Activated CD4-positive, alpha-beta T cell treated with anti-CD3 and anti-CD28 coated beads, Interleukin-2, amount 10 ng/mL, durations not matched to agents 24 days and 14 days (primary cell): ENCODE measurements around the gene PRR29. TPM values are rescaled to one million over a fixed set of nuclear protein-coding genes. Genes with fewer than 3 reads are reported as not detected.

Experiments
- DNase-seq: peaks from one replicate; pipeline ENCODE4 v3.0.0; 2022
- H3K27ac Mint-ChIP-seq: one replicate; pipeline ENCODE4 v1.8.0; 2022; ENCODE audit warnings: mild to moderate bottlenecking, mixed read lengths
- H3K27me3 Mint-ChIP-seq: one replicate; pipeline ENCODE4 v1.8.0; 2022; ENCODE audit warnings: mixed read lengths
- H3K36me3 Mint-ChIP-seq: one replicate; pipeline ENCODE4 v1.8.0; 2022; ENCODE audit warnings: low read depth, mild to moderate bottlenecking, mixed read lengths
- H3K4me1 Mint-ChIP-seq: one replicate; pipeline ENCODE4 v1.8.0; 2021; ENCODE audit warnings: mixed read lengths
- H3K4me3 Mint-ChIP-seq: one replicate; pipeline ENCODE4 v1.8.0; 2022; ENCODE audit warnings: mild to moderate bottlenecking, moderate library complexity, mixed read lengths
- H3K9me3 Mint-ChIP-seq: one replicate; pipeline ENCODE4 v1.8.0; 2021; ENCODE audit warnings: mixed read lengths
- intact Hi-C: fragments of 100-400 bp; cut with micrococcal nuclease; formaldehyde crosslinking; loops from one replicate; pipeline ENCODE4 v1.15.1; 2023
- total RNA-seq: library from RNA; stranded (reverse); gene quantifications from 2 replicates; pipeline ENCODE4 v1.2.3, GENCODE V29; 2022

Gene PRR29
- total RNA-seq, 1 donor from 2014 or later = 0.12 TPM

DNA sequence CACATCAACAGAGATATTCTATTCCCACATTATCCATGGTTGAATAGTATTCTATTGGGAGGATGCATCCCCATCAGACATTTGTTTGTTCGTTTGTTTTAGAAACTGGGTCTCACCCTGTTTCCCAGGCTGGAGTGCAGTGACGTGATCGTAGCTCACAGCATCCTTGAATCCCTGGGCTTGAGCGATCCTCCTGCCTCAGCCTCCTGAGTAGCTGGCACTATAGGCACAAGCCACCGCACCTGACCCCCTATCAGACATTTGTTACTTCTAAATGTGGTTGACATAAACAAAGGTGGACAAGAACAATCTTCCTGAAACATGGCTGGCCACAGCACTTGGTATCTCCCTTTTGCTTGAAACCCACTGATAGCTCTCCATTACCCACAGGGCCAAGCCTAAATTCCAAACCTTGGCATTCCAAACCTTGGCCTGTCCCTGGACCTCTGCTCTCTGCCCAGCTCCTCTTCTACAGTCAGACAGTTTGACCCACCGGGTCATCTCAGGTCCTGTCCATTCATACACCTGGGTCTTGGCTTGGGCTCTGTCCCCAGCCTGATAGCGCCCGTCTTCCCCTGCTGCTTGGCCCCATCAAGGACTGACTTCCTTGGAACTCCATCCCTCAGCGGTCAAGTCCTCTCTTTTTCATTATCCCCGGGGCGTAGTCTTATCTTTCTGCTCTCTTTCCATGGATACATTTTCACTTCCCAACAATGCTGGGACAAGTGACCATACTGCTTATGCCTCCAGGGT is 1.5 kb upstream of the PRR29 start:
- peaks cover 21% of the 10 kb centered on the region for H3K27me3 Mint-ChIP-seq
- intact Hi-C loops = no loop called here
- no peak overlapping the region for H3K27ac Mint-ChIP-seq
- peaks cover 5% of the 10 kb centered on the region for H3K36me3 Mint-ChIP-seq
- no peaks in the 10 kb centered on the region for H3K9me3 Mint-ChIP-seq
- no peak overlapping the region for H3K4me3 Mint-ChIP-seq
- peaks cover 41% of the 10 kb centered on the region for H3K4me1 Mint-ChIP-seq
- DNase-seq = no peak

DNA sequence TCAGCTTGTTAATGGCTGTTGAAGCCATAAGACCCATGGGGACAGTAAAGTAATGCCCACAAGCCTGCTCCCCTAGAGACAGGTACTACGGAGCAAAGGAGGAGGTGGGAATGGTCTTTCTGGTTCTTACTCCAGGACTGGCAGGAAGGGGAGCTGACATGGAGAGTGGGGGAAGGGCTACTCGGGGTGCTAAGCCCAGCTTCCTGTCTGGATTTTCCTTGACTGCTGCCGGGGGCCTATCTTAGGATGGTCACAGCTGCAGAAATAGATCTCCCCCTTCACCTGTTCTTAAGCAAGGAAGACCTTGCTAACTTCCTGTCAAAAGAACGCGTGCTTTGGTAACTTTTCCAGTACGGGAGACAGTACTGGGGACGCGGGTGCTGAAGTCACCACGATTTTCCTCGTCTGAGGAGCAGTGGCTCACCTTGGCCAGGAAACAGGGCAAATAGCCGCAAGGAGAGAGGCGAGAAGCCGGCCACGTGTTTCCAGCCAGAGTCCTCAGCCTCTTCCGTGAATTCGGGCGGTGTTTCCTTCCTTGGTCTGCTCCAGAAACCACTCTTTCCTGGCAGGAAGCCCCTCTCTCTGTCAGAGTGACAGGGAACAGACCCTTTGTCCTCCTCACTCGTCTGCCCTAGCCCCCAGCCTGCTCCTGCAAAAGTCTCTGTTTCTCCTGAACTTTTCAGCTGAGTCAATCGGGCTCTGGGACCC is 656 bp upstream of the PRR29 start:
- Mint-ChIP-seq H3K27ac (no peak overlapping the region), H3K36me3 (peaks cover 10% of the 10 kb centered on the region), H3K4me1 (peaks cover 35% of the 10 kb centered on the region), H3K4me3 (peak overlapping the region; percentile 93), H3K9me3 (no peaks in the 10 kb centered on the region), H3K27me3 (peaks cover 15% of the 10 kb centered on the region)
- intact Hi-C loops = no loop called here
- DNase-seq = no peak

DNA sequence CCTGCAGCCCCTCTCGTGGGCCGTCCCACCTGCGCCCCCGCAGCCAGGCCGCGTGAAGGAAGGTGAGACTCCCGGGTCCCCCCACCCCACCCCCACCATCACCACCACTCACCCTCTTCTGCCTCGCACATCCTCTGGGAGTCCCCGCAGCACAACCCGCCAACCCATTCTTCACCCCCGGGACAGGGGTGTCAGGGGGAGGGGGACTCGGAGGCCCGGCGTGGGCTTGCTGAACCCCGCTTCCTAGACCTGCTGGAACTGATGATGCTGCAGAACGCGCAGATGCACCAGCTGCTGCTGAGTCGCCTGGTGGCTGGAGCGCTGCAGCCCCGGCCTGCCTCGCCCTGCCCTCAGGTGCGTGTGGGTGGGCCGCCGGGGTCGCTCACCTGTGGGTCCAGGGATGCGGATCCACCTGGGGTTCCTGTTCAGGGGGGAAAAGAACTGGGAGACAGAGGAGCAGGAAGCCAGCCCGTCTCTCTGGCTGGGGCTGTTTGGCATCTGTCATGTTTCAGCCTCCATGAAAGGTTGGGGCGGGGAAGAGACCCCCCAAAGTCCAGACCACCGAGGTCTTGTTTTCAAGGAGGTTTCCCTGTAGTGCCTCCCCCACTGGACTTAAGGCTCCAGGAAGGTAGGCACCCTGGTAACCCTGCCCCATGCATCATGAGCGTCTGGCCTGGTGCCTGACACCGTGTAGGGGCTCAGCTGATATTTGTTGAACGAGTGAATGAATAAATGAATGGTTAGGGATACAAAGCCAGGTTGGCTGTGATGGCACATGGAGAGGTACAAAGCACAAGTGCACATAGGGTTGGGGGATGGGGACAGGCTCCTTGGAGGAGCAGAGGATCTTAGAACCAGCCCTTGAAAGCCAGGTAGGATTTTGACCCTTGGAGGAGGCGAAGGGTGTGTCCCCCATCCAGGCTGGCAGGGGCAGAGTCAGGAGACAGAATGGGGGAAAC is 849 bp downstream of the PRR29 start:
- peaks cover 11% of the 10 kb centered on the region for H3K27me3 Mint-ChIP-seq
- peaks cover 25% of the 10 kb centered on the region for H3K4me1 Mint-ChIP-seq
- intact Hi-C loops = no loop called here
- peaks cover 17% of the 10 kb centered on the region for H3K36me3 Mint-ChIP-seq
- peak overlapping the region; percentile 93 for H3K4me3 Mint-ChIP-seq
- H3K9me3 Mint-ChIP-seq = no peaks in the 10 kb centered on the region
- DNase-seq = peak; percentile 76
- H3K27ac Mint-ChIP-seq = peak overlapping the region; percentile 56

DNA sequence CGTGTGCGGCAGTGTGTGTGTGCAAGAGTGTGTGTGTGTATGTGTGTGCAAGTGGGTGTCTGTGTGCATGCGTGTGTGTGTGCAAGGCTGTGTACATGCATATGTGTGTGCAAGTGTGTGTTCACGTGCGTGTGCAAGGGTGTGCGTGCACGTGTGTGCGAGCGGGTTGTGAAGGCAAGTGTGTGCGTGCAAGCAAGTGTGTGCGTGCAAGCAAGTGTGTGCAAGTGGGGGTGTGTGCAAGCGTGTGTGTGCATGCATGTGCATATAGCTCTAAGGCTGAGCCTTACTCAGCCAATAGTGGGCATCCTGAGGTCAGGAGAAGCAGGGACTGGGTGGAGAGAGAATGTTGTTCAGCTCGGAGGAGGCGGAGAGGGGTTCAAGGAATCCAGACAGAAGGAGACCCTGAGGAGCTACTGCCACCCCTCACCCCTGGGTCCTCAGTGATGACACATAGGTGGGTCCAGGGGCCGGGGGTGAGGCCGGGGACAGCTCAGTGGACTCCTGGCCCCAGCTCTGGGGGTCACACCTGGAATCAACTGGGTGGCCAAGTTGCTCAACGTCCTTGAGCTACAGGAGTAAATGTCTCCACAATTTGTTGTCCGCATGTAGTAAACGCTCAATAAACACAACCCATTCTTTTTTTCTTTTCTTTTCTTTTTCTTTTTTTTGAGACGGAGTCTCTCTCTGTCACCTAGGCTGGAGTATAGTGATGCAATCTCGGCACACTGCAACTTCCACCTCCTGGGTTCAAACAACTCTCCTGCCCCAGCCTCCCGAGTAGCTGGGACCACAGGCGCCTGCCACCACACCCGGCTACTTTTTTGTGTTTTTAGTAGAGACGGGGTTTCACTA is 1.8 kb downstream of the PRR29 start:
- Mint-ChIP-seq H3K27me3 (peaks cover 9% of the 10 kb centered on the region), H3K9me3 (no peaks in the 10 kb centered on the region), H3K27ac (no peak overlapping the region), H3K4me3 (peak overlapping the region; percentile 93), H3K36me3 (peaks cover 22% of the 10 kb centered on the region), H3K4me1 (peaks cover 23% of the 10 kb centered on the region)
- intact Hi-C loops = no loop called here
- no peak for DNase-seq

DNA sequence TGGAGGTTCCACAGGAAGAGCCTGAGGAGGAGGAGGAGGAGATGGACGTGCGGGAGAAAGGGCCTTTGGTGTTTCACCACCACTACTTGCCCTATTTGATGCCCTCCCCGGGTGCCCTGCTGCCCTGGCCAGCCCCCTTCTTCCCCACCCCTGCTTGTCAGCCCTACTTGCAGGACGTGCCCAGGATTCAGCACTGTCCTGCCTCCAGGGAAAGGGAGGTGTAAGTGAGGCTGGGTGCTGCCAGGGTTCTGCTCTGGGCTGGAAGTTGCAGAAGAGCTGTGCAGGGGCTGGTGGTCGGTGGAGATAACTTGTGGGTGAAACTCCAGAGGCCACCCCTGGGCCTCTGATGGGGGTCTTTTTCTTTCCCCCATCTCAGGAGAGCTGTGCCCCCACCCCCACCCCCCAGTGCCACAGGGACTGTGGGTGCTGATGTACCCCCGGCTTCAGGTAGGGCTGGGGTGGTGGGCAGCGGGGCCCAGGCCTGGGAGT is 3.0 kb downstream of the PRR29 start:
- Mint-ChIP-seq H3K4me1 (peaks cover 17% of the 10 kb centered on the region), H3K27ac (no peak overlapping the region), H3K4me3 (no peak overlapping the region), H3K27me3 (peaks cover 4% of the 10 kb centered on the region), H3K9me3 (no peaks in the 10 kb centered on the region), H3K36me3 (peaks cover 30% of the 10 kb centered on the region)
- DNase-seq = no peak
- intact Hi-C loops = no loop called here

DNA sequence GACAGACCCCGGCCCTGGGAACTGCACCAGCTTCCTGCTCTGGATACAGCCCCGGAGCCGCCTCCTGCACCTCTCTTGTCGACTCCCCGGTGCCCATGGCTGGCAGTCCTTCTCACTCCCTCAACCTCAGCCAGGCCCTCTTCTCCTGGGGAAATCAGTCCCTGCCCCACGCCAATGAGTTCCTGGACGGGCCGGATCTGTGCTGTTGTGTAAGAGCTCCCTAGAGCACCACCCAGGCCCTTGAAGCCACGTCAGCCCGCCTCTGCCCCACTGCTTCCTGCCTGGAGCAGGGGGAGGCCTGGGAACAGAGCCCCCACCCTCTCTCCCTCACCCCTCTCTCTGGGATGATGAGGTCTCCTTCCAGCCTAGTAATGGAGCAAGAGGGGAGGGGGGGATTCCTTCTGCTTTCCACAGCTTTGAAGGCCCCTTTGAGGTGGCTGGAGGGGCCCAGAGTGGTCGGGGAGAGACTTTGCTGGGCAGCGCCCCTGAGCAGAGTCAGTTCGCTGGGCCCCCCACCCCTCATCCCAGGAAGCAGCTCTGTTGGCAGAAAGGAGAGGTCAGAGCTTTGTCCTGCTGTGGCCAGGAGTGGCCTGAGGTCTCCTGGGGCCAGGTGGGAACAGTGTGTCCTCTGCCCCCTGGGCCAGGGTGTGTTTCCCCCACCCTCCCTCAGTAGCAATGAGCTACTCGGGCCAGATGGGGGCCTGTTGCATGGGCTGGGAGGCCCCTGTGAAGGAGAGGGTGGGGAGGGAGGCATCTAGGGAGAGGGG is 3.8 kb downstream of the PRR29 start:
- H3K9me3 Mint-ChIP-seq = no peaks in the 10 kb centered on the region
- intact Hi-C loops = no loop called here
- no peaks in the 10 kb centered on the region for H3K27me3 Mint-ChIP-seq
- peaks cover 30% of the 10 kb centered on the region for H3K36me3 Mint-ChIP-seq
- no peak for DNase-seq
- H3K27ac Mint-ChIP-seq = no peak overlapping the region
- no peak overlapping the region for H3K4me3 Mint-ChIP-seq
- H3K4me1 Mint-ChIP-seq = peaks cover 17% of the 10 kb centered on the region

DNA sequence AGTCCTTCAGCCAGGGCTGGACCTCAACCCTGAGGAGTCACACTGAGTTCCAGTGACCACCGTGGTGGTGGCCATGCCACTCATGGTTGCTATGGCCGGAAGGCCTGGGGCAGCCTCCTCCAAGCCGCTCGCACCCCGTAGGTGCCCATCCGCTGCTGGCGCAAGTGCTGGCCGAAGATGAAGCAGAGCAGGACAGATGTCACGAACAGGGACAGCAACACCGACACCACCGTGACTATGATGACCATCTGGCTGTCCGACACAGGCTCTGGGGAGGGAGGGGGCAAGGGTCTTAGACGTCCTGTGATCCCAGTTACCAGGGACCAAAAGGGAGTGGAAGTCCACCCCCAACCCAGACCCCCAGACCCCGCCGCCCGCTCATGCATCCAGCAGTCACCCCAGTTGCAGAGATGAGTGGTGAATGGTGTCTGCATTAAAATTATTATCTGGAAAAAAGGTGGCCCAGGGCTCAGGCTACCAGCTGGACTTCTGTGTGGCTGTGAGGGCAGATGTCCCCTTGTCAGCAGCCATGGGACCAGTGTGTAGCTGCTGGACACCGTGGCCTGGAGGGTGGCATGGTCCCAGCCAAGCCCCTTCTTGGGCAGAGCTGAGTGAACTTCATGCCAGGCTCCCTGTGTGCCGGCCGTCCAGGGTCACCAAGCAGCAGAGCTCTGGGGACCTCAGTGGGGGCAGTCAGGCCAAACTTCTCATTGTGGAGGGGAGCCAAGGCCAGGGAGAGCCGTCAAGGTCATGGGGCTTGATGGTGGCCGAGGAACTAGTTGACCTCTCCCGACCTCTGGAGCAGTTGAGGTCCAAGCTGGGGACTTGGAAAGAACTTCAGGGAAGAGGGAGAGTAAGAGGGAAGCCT is 4.7 kb downstream of the PRR29 start:
- Mint-ChIP-seq H3K27me3 (no peaks in the 10 kb centered on the region), H3K9me3 (no peaks in the 10 kb centered on the region), H3K4me3 (no peak overlapping the region), H3K36me3 (peaks cover 30% of the 10 kb centered on the region), H3K27ac (no peak overlapping the region), H3K4me1 (peaks cover 14% of the 10 kb centered on the region)
- DNase-seq = no peak
- intact Hi-C loops = no loop called here

DNA sequence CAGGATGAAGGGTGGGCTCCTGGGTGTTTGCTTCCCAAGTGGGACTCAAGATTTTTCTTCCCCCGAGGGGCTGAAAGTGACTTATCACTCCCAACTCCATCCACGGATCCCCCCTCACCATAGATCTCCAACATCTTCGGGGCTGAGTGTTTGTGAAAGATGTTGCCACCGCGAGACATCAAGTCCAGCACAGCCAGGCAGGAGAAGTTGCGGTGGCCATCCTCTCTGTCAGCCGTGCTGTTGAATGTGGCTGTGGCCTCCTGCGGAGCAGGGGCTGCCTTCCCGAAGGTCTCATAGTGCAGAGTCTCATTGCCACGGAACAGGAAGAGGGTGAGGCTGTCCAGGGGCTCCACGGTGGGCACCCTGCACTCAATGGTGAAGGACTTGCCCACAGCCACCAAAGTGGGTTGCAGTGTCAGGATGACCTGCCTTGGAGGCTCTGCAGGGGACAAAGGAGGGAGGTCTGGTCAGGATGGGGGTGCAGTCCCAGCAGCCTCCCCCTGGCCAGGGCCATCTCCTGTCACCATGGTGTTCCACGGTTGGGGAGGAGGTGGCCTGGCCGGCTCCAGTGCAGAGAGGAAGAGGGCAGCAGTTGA is 5.5 kb downstream of the PRR29 start:
- no peak for DNase-seq

DNA sequence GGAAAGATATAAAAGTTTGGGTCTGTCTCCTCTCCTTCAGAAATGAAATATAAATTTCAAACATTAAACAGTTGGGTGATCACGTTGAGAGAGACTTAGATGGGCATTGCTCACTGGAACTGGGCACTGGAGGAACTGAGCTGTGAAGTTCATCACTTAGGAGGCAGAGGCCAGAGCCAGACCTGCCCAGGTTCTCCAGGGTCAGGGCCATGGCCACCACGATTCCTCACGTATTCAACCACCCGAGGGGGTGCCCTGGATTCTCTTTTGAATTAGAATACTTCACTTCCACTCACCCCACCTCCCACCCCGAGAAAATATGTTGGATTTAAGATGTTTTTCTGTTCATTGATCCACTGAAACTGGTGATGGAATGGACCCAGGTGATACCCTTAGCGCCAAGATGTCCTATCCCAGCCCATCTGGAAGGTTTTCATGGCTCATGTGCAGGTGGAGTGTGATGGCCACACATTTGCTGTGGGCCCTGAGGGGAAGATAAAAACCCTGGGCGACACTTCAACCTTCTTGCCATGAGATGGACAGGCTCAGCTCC is 6.1 kb downstream of the PRR29 start:
- no peak for DNase-seq
- no peak overlapping the region for H3K27ac Mint-ChIP-seq

More for the DNA sequence above, 5.5 kb downstream of the PRR29 start:
- Mint-ChIP-seq H3K36me3 (peaks cover 30% of the 10 kb centered on the region), H3K4me3 (no peak overlapping the region), H3K9me3 (no peaks in the 10 kb centered on the region), H3K4me1 (peaks cover 14% of the 10 kb centered on the region), H3K27ac (no peak overlapping the region), H3K27me3 (no peaks in the 10 kb centered on the region)
- intact Hi-C loops = no loop called here

DNA sequence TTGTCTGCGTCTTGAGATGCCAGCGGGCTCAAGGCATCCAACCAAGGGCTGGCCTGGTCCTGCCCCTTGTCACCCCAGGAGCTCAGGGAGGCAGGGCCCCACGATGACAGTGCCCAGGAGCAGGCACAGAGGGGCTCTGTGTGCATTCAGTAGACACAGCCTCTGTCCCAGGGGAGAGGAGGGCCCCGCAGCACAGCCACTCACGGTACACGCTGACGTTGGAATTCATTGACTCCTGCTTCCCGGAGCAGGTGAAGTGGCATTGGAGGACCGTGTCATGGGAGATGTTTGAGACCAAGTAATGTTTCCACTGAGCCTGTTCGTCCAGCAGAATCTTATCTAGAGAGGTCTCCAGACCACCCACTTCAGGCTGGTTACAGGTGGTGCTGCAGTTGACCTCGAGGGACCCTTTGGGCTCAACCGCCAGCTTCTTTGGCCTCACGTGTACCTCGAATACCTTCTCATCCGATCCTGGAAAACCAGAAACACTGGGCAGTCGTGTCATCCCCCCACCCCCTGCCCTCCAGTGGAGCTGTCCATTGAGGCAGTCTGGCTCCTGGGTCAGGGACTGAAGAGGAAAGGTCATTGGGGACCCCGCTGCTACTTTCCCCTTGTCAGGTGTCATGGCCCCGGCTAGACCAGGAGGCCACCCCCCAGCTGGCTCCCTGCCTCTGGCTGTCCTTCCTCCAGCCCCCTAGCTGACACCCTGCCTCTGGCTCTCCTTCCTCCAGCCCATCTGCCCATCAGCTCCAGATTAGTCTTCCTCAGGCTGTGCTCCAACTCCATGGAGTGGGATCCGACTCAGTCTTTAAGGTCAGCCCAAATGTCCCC is 7.0 kb downstream of the PRR29 start:
- no peak for DNase-seq
- intact Hi-C loops = no loop called here
- H3K4me3 Mint-ChIP-seq = no peak overlapping the region

More for the DNA sequence above, 6.1 kb downstream of the PRR29 start:
- peaks cover 31% of the 10 kb centered on the region for H3K36me3 Mint-ChIP-seq
- H3K4me1 Mint-ChIP-seq = peaks cover 11% of the 10 kb centered on the region
- H3K4me3 Mint-ChIP-seq = no peak overlapping the region
- no peaks in the 10 kb centered on the region for H3K27me3 Mint-ChIP-seq
- H3K9me3 Mint-ChIP-seq = no peaks in the 10 kb centered on the region
- intact Hi-C loops = no loop called here

DNA sequence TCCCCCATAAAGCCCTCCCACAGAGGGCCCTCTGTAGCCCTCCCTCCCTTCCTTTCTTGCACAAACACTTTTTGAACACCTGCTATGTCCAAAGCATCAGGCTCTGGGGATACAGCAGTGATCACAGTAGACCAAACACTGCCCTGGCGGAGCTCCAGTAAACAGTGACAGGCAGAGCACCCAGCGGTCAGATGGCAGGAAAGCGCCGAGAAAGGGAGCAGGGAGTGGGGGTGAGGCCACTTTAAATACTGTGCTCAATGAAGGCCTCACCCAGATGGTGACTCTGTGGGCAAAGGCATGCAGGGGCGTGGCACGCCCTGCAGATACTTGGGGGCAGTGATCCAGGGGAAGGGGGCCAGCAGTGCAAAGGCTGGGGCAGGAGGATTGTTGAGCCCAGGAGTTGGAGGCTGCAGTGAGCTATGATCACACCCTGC is 7.6 kb downstream of the PRR29 start:
- Mint-ChIP-seq H3K4me1 (peaks cover 12% of the 10 kb centered on the region), H3K4me3 (no peak overlapping the region), H3K27me3 (no peaks in the 10 kb centered on the region), H3K36me3 (peaks cover 34% of the 10 kb centered on the region), H3K9me3 (no peaks in the 10 kb centered on the region), H3K27ac (no peak overlapping the region)
- no peak for DNase-seq
- intact Hi-C loops = no loop called here

More for the DNA sequence above, 7.0 kb downstream of the PRR29 start:
- H3K36me3 Mint-ChIP-seq = peaks cover 32% of the 10 kb centered on the region
- peak overlapping the region; percentile 41 for H3K27ac Mint-ChIP-seq
- peaks cover 11% of the 10 kb centered on the region for H3K4me1 Mint-ChIP-seq
- no peaks in the 10 kb centered on the region for H3K9me3 Mint-ChIP-seq
- H3K27me3 Mint-ChIP-seq = no peaks in the 10 kb centered on the region
